GM19240 (cell line): ENCODE data around the gene IL17RA.

Source experiments
- DNase-seq: peaks from one replicate; pipeline ENCODE4 v3.0.0; 2011; ENCODE audit warnings: low spot score; ENCODE audit not compliant: insufficient read length

Gene IL17RA

GRCh38 chr22:17105143-17106129 lies 20.6 kb downstream of the IL17RA start:
- DNase-seq: no peak

- no peak for DNase-seq
Observed at GRCh38 chr22:17106161-17106784, 21.5 kb downstream of the IL17RA start.

- DNase-seq: peak; percentile 45
Observed at GRCh38 chr22:17106785-17107546, 22.2 kb downstream of the IL17RA start.

- no peak for DNase-seq
Observed at GRCh38 chr22:17107547-17107810, 22.7 kb downstream of the IL17RA start.

GRCh38 chr22:17108256-17109112 lies 23.7 kb downstream of the IL17RA start:
- DNase-seq: no peak

- no peak for DNase-seq
Observed at GRCh38 chr22:17109113-17109865, 24.5 kb downstream of the IL17RA start.

GRCh38 chr22:17109976-17110375 lies 25.2 kb downstream of the IL17RA start:
- no peak for DNase-seq

GRCh38 chr22:17110791-17111550 lies 26.2 kb downstream of the IL17RA start:
- DNase-seq: no peak

- DNase-seq: no peak
Observed at GRCh38 chr22:17112491-17113042, 27.8 kb downstream of the IL17RA start.

GRCh38 chr22:17113600-17113999 lies 28.8 kb downstream of the IL17RA start:
- no peak for DNase-seq

- no peak for DNase-seq
Observed at GRCh38 chr22:17114173-17114897, 29.5 kb downstream of the IL17RA start.

- DNase-seq: no peak
Observed at GRCh38 chr22:17114898-17115235, 30.1 kb downstream of the IL17RA start.

- DNase-seq: no peak
Observed at GRCh38 chr22:17115236-17115635, 30.4 kb downstream of the IL17RA start.

- no peak for DNase-seq
Observed at GRCh38 chr22:17115945-17116565, 31.3 kb downstream of the IL17RA start.

GRCh38 chr22:17116572-17117330 lies 32.0 kb downstream of the IL17RA start:
- no peak for DNase-seq

GRCh38 chr22:17117400-17117799 lies 32.6 kb downstream of the IL17RA start:
- DNase-seq: no peak

- no peak for DNase-seq
Observed at GRCh38 chr22:17117890-17118289, 33.1 kb downstream of the IL17RA start.

GRCh38 chr22:17118342-17118741 lies 33.5 kb downstream of the IL17RA start:
- no peak for DNase-seq
